Islet precursor cell (in vitro differentiated cells): Measurements from ENCODE around the gene RBMX.
"Not testable (repeated sequence)": the region's sequence is repeated elsewhere in the genome, so short reads cannot be mapped to it uniquely, and the experiment has no call there.

Source experiments
- DNase-seq: peaks from one replicate; pipeline ENCODE4 v3.0.0-alpha.2; 2018

Gene RBMX

DNA sequence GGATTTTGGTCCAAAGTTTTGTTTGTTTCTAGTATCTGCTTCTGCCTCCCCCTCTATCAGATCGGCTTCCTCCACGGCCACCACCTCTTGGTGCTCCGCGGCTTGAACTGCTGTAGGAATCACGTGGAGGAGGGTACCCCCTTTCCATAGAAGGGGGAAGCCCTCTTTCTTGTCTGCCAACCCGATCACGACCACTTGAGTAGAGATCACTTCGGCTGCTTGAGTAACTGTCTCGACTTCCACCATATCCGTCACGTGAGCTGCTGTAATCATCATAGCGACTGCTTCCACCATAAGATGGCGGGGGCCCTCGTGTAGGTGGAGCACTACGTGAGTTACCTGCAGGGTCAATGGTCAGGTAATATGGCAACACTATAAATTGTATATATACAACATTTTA lies 6.4 kb downstream of the RBMX start:
- DNase-seq, result not testable (repeated sequence)

DNA sequence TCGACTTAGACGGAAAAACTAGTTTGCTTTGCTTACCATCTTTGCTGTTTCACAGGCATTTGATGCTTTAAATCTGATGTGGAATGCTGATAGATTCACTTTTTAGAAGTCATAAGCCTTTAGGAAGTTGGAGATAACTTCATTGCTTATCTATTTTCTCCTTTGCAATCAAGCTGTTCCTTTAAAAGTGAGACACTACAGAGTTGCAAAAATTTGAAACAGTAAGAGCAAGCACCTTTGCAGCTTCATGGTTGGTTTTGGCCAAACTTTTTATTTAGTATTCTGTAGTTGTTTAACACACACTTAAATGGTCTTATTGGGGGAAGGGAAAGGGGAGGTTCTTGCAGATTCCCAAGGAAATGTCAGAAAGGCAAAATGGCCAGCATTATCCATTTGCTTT lies 7.3 kb downstream of the RBMX start:
- not testable (repeated sequence) for DNase-seq

DNA sequence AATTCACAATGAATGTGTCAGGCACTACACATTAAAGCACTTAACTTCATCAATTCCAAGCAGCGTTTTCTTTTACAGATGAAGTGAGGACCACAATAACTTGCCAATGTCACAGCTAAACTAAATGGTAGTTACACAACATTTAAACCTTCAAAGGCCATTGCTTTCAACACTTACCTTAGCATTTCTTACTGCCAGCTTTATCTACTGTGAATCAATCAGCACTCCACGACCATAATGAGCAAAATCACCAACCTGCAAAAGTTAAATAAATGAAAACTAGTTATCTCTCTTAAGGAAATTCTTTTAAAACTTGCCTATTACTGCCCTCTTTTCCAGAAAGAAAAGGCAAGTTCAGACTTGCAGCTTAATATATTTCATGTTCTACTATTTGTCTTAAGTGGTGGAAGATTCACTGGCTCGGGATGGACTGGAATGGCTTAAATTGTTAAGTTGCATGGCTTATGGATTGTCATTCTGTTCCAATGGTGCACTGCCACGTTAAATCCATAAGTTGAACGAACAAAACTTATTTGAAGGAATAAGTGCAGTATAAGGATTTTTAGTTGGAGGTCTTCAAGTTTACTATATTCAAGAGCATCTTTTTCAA lies 8.3 kb downstream of the RBMX start:
- no peak for DNase-seq

DNA sequence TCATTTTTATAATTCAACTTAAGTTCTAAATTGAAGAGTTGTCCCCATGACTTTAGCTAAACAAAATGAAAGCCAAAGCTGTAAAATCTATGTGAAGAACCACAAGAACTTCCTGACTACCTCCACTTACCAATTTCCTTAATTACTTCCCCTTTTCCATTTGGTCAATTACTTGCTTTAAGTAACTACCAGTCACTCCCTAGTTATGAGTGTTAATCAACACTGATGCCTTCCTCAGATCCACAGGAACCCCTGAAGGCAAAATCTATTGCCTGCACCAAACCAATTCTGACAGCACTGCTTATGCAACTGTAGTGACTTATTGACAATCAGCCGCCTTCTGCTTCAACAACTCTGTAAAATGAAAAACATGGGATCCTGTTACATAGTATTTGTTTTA lies 10.5 kb downstream of the RBMX start:
- DNase-seq, result no peak

DNA sequence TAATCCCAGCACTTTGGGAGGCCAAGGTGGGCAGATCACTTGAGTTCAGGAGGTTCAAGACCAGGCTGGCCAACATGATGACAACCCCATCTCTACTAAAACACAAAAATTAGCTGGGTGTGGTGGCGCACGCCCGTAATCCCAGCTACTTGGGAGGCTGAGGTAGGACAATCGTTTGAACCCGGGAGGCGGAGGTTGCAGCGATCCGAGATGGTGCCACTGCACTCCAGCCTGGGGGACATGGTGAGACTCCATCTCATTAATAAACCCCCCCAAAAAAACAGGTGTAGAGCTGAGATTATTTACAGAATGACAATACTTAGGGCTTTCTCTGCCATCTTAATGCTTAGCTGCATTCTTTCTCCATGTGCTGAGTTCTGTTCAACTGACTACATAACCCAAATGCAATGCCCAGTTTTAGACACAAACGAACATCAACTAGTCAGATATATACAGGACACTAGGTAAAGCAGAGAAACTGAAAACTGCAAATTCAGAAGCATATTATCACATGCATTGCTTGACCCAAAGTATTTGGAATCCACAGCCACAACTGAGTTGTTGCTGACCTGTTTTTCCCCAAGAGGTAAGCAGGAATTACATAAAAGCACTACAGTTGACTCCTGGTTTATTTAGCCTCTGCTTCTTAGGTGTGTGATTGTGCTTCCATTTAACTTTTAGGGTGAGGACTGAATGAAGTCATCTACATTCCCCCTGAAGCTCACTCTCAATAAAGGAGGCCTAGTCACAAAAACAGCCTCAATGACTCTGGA lies 12.1 kb downstream of the RBMX start:
- no peak for DNase-seq

DNA sequence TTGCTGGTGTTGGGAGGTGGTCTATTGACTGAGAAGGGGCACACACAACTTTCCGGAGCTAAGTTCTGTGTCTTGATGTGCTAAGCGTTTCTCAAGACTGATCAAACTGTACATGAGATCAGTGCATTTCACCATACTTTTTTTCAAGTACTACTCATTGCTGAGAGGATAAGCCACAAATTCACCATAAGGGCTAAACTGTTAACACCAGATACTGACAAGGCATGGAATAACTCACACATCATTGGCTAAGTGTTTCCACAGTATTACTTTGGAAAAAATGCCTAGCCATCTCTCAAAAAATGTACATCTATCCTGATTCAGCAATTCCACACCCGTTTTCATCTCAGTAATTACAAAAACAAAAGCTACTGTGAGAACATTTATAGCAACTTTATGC lies 13.0 kb downstream of the RBMX start:
- DNase-seq, result no peak

DNA sequence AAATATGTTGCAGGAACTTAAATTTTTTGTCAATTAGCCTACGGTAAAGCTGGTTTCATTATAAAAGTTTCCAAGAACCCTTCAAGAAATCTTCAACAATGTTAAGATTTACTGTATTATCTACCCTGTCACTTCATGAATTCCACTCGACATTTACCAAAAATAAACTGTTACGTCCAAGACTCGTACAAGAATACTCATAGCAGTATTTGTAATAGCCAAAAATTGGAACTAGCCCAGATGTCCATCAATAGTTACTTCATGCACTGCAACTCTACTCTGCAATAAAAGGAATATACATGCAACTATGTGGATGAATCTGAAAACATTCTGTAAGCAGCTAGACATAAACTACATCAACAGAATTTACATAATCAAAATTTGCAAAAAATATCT lies 13.4 kb downstream of the RBMX start:
- DNase-seq, result no peak

DNA sequence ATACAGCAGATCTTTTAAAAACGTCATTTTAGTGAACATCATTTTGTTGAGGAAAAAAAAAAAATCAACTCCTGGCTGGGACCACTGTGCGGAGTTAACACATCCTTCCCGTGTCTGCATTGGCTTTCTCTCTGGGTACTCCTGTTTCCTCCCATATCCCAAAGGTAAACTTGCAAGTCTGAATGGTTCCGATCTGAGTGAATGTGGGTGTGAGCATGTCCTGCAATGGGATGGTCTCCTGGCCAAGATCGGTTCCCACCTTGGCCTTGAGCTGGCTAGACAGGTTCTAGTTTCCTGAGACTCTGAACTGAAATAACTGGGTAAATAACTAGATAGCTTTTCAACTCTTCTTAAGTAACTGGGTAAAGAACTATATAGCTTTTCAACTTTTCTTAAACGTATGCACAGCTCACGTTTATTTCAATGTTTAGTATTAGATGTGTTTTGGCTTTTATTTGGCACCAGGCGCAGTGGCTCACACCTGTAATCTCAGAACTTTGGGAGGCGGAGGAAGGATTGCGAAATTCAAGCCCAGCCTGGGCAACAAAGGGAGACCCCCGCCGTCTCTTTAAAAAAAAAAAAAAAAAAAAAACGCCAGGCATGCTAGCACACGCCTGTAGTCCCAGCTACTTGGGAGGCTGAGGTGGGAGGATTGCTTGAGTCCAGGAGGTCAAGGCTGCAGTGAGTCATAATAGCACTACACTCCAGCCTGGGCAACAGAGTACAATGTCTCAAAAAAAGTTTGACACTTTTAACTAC lies 14.0 kb downstream of the RBMX start:
- DNase-seq, result no peak

DNA sequence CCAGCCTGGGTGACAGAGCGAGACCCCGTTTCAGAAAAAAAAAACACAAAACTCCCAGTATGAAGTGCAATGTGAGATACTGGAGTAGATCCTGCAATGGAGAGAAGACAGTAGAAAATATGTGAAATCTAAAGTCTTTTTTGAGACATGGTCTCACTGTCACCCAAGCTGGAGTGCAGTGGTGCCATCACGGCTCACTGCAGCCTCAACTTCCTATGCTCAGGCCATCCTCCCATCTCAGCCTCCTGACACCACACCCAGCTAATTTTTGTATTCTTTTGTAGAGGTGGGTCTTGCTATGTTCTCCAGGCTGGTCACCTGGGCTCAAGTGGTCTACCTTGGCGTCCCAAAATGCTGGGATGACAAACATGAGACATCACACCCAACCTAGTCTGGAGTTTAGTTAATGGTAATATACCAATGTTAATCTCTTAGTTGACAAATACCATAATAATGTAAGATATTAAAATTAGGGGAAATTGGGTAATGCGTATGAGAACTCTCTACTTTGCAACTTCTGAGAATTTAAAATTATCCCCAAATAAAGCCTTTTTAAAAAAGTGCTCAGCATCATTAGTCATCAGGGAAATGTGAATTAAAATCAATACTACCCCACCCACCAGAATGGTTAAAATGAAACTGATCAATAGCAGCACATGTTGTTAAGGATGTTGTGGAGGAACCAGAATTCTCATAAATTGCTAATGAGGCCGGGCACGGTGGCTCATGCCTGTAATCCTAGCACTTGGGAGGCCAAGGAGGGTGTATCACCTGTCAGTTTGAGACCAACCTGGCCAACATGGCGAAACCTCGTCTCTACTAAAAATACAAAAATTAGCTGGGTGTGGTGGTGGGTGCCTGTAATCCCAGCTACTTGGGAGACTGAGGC lies 15.0 kb downstream of the RBMX start:
- no peak for DNase-seq

DNA sequence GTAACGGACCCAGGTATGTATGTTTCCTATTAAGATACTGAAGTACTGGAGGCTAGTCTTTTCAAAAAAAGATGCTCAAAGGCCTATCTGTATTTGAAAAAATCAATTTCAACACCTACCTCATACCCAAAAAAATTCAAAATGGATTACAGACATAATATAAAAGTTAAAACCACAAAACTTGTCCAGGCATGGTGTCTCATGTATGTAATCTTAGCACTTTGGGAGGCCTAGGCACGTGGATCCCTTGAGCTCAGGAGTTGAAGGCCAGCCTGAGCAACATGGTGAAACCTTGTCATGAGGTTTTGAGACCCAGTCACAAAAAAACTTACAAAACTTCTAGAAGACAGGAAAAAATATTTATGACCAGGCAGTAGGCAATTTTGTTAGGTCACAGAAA lies 16.7 kb downstream of the RBMX start:
- no peak for DNase-seq

DNA sequence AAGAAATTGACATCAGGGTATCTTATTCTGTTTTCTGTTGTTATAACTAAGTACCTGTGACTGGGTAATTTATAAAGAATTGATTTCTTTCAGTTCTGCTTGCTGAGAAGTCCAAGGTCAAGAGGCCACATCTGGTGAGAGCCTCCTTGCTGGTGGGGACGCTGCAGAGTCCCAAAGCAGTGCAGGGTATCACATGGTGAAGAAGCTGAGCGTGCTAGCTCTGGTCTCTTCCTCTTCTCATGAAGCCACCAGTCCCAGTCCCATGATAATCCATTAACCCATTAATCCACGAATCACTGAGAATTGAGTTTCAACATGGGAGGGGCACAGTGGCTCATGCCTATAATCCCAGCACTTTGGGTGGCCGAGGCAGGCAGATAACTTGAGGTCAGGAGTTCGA lies 18.0 kb downstream of the RBMX start:
- no peak for DNase-seq

DNA sequence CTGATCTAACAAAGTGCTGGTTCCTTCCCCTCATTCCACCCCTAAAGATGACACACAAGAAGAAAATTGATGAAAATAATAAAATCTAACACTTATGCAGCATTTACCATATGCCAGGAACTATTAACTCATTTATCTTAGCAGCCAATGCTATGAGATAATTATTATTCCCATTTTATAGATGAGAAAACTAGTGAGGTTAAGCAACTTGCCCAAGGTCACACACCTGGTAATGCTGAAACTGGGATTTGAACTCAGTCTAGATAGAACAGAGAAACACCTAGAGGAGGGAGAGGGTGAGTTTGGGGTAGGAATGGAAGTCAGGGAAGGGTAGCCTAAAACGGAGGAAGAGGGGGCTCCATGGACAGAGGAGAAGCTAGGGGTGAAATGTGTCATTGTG lies 18.6 kb downstream of the RBMX start:
- no peak for DNase-seq

DNA sequence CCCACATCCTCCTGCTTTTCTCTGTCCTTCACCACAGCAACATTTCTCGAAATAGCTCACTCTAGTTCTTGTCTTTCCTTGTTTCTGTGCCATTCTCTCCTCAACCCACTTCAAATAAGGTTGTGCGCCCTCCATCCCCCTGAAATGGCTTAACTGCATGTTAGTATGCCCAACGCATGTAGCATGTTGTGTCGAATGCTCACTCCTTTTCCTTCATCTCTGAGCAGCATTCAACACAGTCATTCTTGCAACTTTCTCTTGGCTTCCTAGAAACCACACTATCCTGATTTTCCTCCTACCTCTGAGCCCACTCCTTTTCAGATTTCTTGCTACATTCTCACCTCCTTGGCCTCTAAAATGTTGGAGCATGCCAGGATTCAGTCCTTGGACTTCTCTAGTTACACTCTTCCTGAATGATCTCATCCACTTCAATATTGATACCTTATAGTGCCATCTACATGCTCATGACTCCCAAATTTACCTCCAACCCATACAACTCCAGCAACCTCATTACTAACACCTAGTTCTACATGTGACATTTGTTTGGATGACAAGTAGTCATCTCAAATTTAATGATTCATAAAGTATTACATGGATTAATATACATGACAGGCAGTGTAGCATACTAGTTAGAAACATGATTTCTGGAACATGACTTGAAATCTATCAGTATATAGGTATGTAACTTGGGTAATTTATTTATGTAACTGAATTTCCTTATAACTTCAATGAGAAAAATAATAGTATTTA lies 22.3 kb downstream of the RBMX start:
- DNase-seq, result no peak

DNA sequence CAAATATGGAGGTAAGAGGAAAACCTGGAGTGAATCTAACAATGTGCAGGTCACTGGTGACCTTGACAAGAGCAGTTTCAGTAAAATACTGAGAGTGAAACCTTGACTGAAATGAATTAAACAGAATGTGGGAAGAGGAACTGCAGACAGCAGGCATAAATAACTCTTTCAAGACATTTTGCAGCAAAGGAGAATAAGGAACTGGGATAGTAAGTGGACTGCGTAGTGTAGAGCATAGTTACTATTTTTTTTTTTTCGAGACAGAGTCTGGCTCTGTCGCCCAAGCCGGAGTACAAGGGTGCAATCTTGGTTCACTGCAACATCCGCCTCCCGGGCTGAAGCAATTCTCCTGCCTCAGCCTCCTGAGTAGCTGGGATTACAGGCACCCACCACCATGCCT lies 24.0 kb downstream of the RBMX start:
- no peak for DNase-seq

DNA sequence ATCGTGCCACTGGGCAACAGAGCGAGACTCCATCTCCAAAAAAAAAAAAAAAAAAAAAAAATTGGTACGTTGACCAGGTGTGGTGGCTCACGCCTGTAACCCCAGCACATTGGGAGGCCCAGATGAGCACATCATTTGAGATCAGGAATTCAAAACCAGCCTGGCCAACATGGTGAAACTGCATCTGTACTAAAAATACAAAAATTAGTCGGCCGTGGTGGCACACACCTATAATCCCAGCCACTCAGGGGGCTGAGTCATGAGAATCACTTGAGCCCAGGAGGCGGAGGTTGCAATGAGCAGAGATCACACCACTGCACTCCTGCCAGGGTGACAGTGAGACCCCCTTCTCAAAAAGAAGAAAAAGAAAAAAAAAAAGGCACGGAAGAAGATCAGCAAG lies 24.5 kb downstream of the RBMX start:
- DNase-seq, result no peak

DNA sequence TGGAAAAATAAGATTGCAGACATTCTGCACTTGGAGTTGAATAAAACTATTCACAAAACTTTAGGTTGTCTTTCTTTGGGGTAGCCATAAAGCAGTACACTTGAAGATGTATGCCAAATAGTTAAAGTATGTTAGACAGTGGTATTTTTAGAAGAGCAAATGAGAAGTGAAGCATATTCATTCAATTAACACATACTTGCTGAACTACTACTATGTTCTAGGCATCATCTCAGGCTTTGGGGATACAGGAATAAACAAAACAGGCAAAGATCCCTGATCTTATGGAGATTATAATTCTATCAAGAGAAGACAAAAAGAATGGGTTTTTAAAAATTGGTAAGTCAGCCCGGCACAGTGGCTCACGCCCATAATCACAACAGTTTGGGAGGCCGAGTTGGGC lies 29.0 kb downstream of the RBMX start:
- DNase-seq, result no peak

DNA sequence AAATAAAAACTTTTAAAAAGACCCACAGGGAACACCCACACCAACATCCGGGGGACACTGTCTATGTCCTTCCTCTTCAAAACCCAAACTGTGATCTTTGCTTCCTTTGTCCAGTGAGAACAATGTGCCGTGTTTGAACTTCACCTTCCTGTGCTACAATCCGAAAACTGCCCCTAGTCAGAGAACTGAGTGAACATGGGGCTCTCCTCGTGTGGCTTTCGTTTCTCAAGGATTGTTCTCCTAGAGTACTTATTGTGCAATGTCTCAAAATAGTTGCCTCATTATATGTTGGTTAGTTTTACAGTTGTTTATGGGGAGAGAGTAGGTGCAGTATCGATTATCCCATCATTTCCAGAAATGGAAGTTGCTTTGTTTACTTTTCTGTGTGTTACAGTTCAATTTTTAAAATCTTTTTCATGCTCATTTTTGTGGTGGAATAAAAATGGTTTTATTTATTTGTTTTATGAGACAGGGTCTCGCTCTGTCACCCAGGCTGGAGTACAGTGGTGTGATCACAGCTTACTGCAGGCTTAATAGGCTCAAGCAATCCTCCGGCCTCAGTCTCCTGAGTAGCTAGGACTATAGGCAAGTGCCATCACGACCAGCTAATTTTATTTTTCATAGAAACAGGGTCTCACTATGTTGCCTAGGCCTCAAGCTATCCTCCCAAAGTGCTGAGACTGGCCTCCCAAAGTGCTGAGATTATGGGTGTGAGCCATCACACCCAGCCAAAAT lies 29.9 kb downstream of the RBMX start:
- no peak for DNase-seq

DNA sequence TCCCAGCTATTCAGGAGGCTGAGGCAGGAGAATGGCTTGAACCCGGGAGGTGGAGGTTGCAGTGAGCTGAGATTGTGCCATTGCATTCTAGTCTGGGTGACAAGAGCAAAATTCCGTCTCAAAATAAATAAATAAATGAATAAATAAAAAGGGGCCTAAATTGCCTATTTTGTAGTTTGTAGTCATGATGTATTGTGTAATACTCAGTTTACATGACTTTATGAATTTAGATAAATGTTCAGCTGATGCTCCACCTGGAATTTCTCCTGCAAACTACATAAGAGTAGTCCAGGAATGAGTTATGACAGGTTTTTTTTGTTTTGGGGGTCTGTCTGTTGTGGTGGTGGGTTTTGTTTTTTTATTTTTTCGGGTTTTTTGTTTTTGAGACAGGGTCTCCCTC lies 31.1 kb downstream of the RBMX start:
- DNase-seq, result no peak

DNA sequence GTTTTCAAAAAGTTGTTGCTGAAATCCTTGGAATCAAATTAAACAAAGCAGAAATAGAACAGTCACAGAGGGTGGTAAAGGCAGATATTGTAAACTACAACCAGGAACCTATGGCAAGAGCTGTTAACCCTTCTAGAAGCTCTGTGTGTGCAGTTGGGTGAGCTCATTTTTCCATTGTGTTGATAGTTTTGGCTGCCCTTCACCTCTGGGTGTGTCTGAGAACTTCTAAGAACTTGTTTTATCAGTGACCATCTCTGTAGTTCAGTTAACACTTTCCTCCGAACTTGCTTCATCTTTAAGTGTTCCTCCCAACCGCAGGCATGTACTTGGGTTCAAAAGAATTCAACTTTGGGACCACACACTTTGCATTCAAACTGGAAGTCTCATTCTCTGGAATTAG lies 32.7 kb downstream of the RBMX start:
- DNase-seq, result no peak

DNA sequence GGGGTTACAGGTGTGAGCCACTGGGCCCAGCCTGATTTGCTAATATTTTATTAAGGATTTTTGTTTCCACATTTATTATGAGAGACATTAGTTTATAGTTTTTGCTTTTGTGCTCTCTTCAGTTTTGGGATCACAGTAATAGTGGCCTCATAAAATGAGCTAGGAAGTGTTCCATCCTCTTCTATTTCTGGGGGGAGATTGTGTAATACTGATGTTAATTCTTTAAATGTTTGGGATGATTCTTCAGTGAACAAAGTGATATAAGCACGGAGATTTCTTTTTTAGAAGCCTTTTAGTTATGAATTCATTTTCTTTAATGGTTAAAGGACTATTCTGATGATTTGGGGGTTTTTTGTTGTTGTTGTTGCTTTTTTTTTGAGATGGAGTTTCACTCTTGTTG lies 41.3 kb downstream of the RBMX start:
- DNase-seq, result no peak

DNA sequence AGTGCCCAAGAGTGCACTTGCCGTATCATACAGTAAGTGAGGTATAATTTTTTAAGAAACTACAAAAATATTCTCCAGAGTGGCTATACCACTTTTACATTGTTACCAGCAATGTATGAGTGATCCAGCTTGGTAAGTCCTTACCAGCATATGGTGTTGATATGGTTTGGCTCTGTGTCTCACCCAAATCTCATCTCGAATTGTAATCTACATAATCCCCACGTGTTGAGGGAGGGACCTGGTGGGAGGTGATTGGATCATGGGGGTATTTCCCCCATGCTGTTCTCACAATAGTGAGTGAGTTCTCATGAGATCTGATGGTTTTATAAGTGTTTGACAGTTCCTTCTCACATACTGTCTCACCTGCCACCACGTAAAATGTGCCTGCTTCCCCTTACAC lies 44.8 kb downstream of the RBMX start:
- no peak for DNase-seq

DNA sequence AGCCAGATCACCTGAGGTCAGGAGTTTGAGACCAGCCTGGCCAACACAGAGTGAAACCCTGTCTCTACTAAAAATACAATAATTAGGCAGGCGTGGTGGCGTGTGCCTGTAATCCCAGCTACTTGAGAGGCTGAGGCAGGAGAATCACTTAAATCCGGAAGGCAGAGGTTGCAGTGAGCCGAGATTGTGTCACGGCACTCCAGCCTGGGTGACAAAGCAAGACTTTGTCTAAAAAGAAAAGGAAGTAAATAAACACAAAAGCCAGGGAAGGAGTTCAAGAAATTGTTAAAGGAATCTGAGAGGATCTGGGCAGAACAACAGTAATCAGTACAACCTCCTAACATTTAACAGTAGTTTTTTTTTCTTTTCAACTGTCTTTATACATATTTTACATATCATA lies 51.1 kb downstream of the RBMX start:
- DNase-seq, result no peak
